GM18505 (cell line): Measurements from ENCODE around the gene RAB3IL1.

ENCODE experiments used
- ATAC-seq: cut with Tn5 transposase; IDR thresholded peaks from one replicate; pipeline ENCODE4 v1.9.1; 2021; ENCODE audit not compliant: unreplicated experiment
- POLR2A ChIP-seq: IDR thresholded peaks from 4 replicates; pipeline ENCODE4 v1.6.1; 2011; ENCODE audit warnings: borderline replicate concordance; ENCODE audit not compliant: insufficient read depth, insufficient read length; ENCODE audit errors: extremely low read depth

Gene RAB3IL1

GRCh38 chr11:61863548-61864081 lies 53.8 kb downstream of the RAB3IL1 start:
- no peak for ATAC-seq
- TF ChIP-seq POLR2A, result no peak

DNA sequence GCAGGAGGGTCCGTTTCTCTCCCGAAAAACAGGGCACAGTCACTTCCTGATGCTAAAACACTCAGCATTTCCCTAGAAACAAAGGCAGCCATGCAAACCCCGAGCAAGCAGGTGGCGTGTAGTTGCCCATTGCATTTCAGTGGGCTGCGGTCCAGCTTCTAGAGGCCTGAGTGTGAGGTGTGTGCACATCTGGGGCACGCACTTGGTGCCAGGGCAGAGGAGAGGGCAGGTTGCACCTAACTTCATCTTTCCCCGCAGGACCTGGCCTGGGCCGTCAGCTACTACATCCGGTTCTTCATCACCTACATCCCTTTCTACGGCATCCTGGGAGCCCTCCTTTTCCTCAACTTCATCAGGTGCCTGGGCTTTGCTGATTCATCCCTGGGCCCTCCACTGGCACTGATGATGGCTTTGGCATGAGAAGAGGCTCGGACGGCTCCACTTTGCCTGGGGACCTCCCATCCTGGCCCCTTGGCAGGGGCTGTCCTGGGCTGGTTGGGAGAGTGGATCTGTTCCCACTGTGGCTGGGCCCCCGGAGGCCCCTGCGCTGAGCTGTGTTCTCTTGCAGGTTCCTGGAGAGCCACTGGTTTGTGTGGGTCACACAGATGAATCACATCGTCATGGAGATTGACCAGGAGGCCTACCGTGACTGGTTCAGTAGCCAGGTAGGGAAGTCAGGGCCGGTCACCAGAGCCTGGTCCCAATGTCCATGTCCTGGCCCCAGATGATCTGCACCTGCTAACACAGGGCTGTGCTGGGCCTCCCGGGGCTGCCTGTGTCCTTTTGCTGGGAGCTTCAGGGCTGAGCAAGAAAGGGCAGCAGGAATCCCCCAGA lies 54.4 kb downstream of the RAB3IL1 start:
- ATAC-seq, result no peak
- no peak for TF ChIP-seq POLR2A

GRCh38 chr11:61861634-61862033 lies 55.7 kb downstream of the RAB3IL1 start:
- no peak for TF ChIP-seq POLR2A
- ATAC-seq, result no peak

GRCh38 chr11:61860054-61860903 lies 57.1 kb downstream of the RAB3IL1 start:
- ATAC-seq, result no peak
- TF ChIP-seq POLR2A, result no peak

DNA sequence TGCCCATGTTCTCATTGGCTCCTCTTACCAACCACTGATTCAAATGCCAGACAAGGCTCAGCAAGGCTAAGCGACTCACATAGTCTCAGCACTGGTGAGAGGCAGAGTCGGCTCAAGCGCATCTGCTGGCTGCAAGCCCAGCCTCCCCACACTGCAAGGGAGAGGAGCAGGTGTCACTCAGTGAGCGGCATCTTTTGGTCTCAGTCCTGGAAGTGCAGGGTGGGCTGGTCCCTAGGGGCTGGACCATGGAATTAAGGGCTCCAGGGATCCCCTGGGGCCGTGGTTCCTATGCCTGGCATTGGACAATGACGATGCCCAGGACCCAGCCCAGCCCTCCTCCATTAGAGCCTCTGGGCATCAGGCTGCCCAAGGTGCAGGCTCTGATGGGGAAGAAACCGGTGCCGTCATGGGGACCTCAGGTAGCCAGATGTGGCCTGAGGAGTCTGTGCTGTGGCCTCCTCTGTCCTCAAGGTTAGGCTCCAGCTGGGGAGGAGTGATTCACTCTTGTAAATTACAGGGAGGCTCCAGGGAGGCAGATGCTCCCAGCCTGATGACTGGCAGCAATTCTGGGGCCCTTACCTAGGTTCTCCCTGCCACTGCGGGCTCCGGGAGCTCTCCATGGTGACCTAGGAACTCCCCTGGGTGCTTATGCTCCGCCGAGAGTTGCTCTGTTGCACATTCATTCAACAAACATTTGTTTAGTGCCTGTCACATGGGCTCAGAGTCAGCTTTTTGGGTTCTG lies 61.3 kb downstream of the RAB3IL1 start:
- ATAC-seq, result no peak
- TF ChIP-seq POLR2A, result no peak

DNA sequence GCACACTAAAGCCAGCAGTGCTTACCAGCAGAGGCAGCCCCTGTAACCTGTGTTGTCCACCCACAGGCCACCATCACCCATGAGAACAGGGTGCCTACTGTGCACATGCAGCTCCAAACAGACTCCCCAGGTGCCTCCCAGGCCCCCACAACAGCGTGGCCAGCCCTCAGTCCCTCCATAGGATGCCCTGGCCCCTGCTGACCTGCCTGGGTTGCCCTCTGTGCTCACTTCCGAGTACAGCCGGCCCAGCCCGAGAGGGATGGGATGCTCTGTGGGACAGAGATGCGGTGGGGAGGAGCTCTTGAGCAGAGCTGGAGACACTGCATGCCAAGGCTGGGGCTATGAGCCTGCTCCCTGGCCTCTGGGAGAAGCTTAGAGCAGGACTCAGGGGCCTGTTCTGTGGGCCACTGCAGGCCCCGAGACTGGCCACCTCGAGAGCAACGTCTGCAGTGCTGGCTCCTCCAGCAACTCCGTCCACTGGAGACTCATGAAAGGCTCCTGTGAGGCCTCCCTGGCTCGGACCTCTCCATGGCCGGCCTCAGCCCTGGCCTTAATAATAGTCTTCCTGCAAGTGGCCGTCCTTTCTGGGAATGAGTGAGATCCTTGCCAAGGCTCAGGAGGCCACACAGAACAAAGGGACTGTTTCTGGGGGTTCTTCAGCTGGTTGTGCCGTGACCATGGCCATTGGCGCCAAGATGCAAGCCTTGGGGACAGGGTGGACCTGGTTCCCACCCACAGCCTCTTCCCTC lies 62.2 kb downstream of the RAB3IL1 start:
- no peak for ATAC-seq
- no peak for TF ChIP-seq POLR2A

GRCh38 chr11:61854206-61854895 lies 63.0 kb downstream of the RAB3IL1 start:
- TF ChIP-seq POLR2A, result peak; percentile 9
- no peak for ATAC-seq

- TF ChIP-seq POLR2A, result no peak
- no peak for ATAC-seq
Measured at GRCh38 chr11:61853698-61854169, 63.6 kb downstream of the RAB3IL1 start.

DNA sequence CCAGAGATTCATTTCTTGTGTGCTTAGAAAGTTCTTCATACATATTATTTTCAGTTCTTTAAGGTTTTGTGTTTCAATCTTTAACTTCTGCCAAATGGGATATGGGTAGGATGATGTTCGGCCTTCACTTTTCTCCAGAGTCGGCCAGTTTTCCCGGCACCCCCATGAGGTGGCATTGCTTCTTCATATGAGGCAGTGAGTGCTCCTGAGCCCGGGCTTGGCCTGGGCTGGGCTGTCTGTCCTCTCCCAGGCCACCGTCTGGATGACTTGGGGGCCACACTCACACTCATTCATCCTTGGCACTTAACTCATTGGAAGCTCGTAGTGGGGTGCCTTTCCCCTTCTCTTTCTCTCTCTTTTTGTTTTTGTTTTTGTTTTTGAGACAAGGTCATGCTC lies 65.5 kb downstream of the RAB3IL1 start:
- TF ChIP-seq POLR2A, result no peak
- no peak for ATAC-seq

GRCh38 chr11:61851113-61851899 lies 66.1 kb downstream of the RAB3IL1 start:
- no peak for ATAC-seq
- TF ChIP-seq POLR2A, result no peak

DNA sequence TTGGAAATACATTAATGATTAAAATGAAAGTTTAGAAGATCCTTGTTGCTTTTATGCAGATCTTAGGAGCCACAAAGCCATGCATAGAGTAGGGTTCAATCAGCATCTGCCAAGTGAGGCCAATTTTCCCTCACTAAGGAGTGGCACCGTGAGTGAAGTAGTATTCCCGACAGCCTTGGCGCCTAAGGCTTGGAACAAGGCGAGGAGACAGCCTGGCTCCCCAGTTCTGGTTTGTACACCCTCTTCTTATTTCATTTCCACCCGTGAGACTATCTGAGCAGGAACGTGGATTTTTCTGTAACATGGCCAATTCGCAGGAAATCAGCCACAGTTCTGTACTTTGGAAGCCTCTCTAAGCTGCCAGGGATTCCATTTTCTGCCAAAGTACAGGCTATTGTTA lies 66.7 kb downstream of the RAB3IL1 start:
- TF ChIP-seq POLR2A, result no peak
- no peak for ATAC-seq
